ENCODE results near the gene PAX1.

The PAX1 gene

GRCh38 chr20:21703717-21704407 is 1.6 kb upstream of the PAX1 start:
- no peak for DNase-seq

GRCh38 chr20:21704408-21705385 is 767 bp upstream of the PAX1 start:
- DNase-seq: no peak

GRCh38 chr20:21706261-21707195 is 1.1 kb downstream of the PAX1 start:
- DNase-seq: no peak

- DNase-seq: no peak
Observed at GRCh38 chr20:21707267-21707666, 1.8 kb downstream of the PAX1 start.

- DNase-seq: no peak
Observed at GRCh38 chr20:21707999-21708737, 2.7 kb downstream of the PAX1 start.

GRCh38 chr20:21708738-21709534 is 3.5 kb downstream of the PAX1 start:
- DNase-seq: no peak

- DNase-seq: no peak
Observed at GRCh38 chr20:21709535-21709904, 4.1 kb downstream of the PAX1 start.

GRCh38 chr20:21710341-21710740 is 4.9 kb downstream of the PAX1 start:
- no peak for DNase-seq

GRCh38 chr20:21710863-21711431 is 5.5 kb downstream of the PAX1 start:
- DNase-seq: no peak

GRCh38 chr20:21712443-21713059 is 7.1 kb downstream of the PAX1 start:
- DNase-seq: no peak

- no peak for DNase-seq
Observed at GRCh38 chr20:21713470-21713869, 8.0 kb downstream of the PAX1 start.

- no peak for DNase-seq
Observed at GRCh38 chr20:21713901-21714296, 8.4 kb downstream of the PAX1 start.

GRCh38 chr20:21714297-21715192 is 9.1 kb downstream of the PAX1 start:
- no peak for DNase-seq

GRCh38 chr20:21715193-21715881 is 9.9 kb downstream of the PAX1 start:
- DNase-seq: no peak

- peak in 1 of 2 donors; percentile 9 for DNase-seq
Observed at GRCh38 chr20:21719592-21720214, 14.2 kb downstream of the PAX1 start.

GRCh38 chr20:21725892-21726291 is 20.4 kb downstream of the PAX1 start:
- DNase-seq: no peak

- no peak for DNase-seq
Observed at GRCh38 chr20:21729316-21729715, 23.9 kb downstream of the PAX1 start.

GRCh38 chr20:21739161-21739560 is 33.7 kb downstream of the PAX1 start:
- no peak for DNase-seq
